CD14-positive monocyte (primary cell): ENCODE data around the gene DCLK2. TPM values are rescaled to one million over a fixed set of nuclear protein-coding genes. Genes with fewer than 3 reads are reported as not detected.

ENCODE experiments used
- DNase-seq, 3 donors: peaks; one replicate each; pipeline ENCODE4 v3.0.0-alpha.2; 2011 to 2022
- H2AFZ ChIP-seq: 2 replicates; pipeline ENCODE4 v1.6.0; 2012; ENCODE audit warnings: mild to moderate bottlenecking, low read depth, low read length, inconsistent platforms; ENCODE audit not compliant: insufficient read depth, poor library complexity, severe bottlenecking
- H3K27ac ChIP-seq, 2 donors: 1 replicate in 1 of 2; 2 replicates in 1 of 2; pipeline ENCODE4 v1.5.1; 2012 to 2013; ENCODE audit warnings: low read length in 2 of 2, control low read depth in 1 of 2, inconsistent platforms in 1 of 2, low read depth in 1 of 2, mild to moderate bottlenecking in 1 of 2
- H3K27me3 ChIP-seq, 2 donors: one replicate each; pipeline versions ENCODE4 v1.6.0 to v1.6.1; 2011 to 2013; ENCODE audit warnings: low read length in 2 of 2; ENCODE audit not compliant: control insufficient read depth in 2 of 2, insufficient read depth in 2 of 2
- H3K36me3 ChIP-seq, 2 donors: replicated peaks in 1 of 2; 1 replicate in 1 of 2; 2 replicates in 1 of 2; pipeline versions ENCODE4 v1.5.1 to v1.6.1; 2012 to 2013; ENCODE audit warnings: low read length in 2 of 2, control low read depth in 1 of 2, inconsistent platforms in 1 of 2, mild to moderate bottlenecking in 1 of 2; ENCODE audit not compliant: insufficient read depth in 2 of 2, control insufficient read depth in 1 of 2
- H3K4me1 ChIP-seq, 2 donors: 1 replicate in 1 of 2; 2 replicates in 1 of 2; pipeline versions ENCODE4 v1.5.1 to v1.6.1; 2012 to 2013; ENCODE audit warnings: low read length in 2 of 2, control low read depth in 1 of 2, inconsistent platforms in 1 of 2, mild to moderate bottlenecking in 1 of 2, moderate library complexity in 1 of 2; ENCODE audit not compliant: insufficient read depth in 2 of 2, control insufficient read depth in 1 of 2
- H3K4me2 ChIP-seq: replicated peaks from 2 replicates; pipeline ENCODE3; 2012; ENCODE audit warnings: low read length, moderate library complexity, mild to moderate bottlenecking; ENCODE audit not compliant: poor library complexity, severe bottlenecking; ENCODE audit errors: extremely low read depth
- H3K4me3 ChIP-seq, 3 experiments: fragments of 200-600 bp in 1 of 3; sonication (generic) in 1 of 3; replicated peaks in 1 of 3; 1 replicate in 2 of 3; 2 replicates in 1 of 3; pipeline ENCODE4 v1.5.1; 2011 to 2013; ENCODE audit warnings: low read length in 3 of 3, mild to moderate bottlenecking in 3 of 3, control low read depth in 2 of 3, low read depth in 2 of 3, inconsistent platforms in 1 of 3, moderate library complexity in 1 of 3
- H3K79me2 ChIP-seq: 2 replicates; pipeline ENCODE4 v1.6.0; 2012; ENCODE audit warnings: mild to moderate bottlenecking, control low read depth, inconsistent platforms, low read length, moderate library complexity; ENCODE audit not compliant: insufficient read depth
- H3K9ac ChIP-seq: 2 replicates; pipeline ENCODE4 v1.6.0; 2017; ENCODE audit warnings: low read length, mild to moderate bottlenecking; ENCODE audit not compliant: insufficient read depth, poor library complexity, severe bottlenecking
- H3K9me3 ChIP-seq, 2 donors: replicated peaks in 1 of 2; 1 replicate in 1 of 2; 2 replicates in 1 of 2; pipeline versions ENCODE4 v1.5.1 to v1.6.1; 2012 to 2013; ENCODE audit warnings: low read length in 2 of 2, control low read depth in 1 of 2; ENCODE audit not compliant: control insufficient read depth in 1 of 2, insufficient read depth in 1 of 2
- H4K20me1 ChIP-seq: 2 replicates; pipeline ENCODE4 v1.6.0; 2012; ENCODE audit warnings: mild to moderate bottlenecking, low read length, control low read depth, moderate library complexity; ENCODE audit not compliant: insufficient read depth
- H3K27ac Mint-ChIP-seq, 7 donors: one replicate each; pipeline ENCODE4 v1.8.0; 2020; ENCODE audit warnings: mild to moderate bottlenecking in 7 of 7, mixed read lengths in 7 of 7, moderate library complexity in 6 of 7, inconsistent platforms in 2 of 7
- H3K27me3 Mint-ChIP-seq, 3 donors: one replicate each; pipeline ENCODE4 v1.8.0; 2021 to 2022; ENCODE audit warnings: low read depth in 3 of 3, mild to moderate bottlenecking in 3 of 3, mixed read lengths in 3 of 3, moderate library complexity in 3 of 3, inconsistent platforms in 1 of 3
- H3K36me3 Mint-ChIP-seq, 2 donors: one replicate each; pipeline ENCODE4 v1.8.0; 2020; ENCODE audit warnings: mixed read lengths in 2 of 2, inconsistent platforms in 1 of 2, mild to moderate bottlenecking in 1 of 2
- H3K4me1 Mint-ChIP-seq: one replicate; pipeline ENCODE4 v1.8.0; 2020; ENCODE audit warnings: mild to moderate bottlenecking, mixed read lengths
- H3K4me3 Mint-ChIP-seq, 2 donors: one replicate each; pipeline ENCODE4 v1.8.0; 2020; ENCODE audit warnings: mild to moderate bottlenecking in 2 of 2, mixed read lengths in 2 of 2, moderate library complexity in 1 of 2
- H3K9me3 Mint-ChIP-seq, 7 donors: one replicate each; pipeline ENCODE4 v1.8.0; 2020 to 2022; ENCODE audit warnings: mixed read lengths in 7 of 7, mild to moderate bottlenecking in 6 of 7, moderate library complexity in 6 of 7, inconsistent platforms in 2 of 7
- CTCF ChIP-seq: fragments of 200-600 bp; IDR thresholded peaks from one replicate; pipeline ENCODE4 v1.8.0; 2022; ENCODE audit warnings: antibody characterized with exemption, mild to moderate bottlenecking
- WGBS: methylation state at CpG from one replicate; pipeline ENCODE4 v1.1.5; 2013; ENCODE audit warnings: missing lambda C conversion rate; ENCODE audit not compliant: insufficient coverage; 5-methylcytosine and 5-hydroxymethylcytosine counted together
- intact Hi-C, 2 donors: fragments of 100-400 bp; cut with micrococcal nuclease; formaldehyde crosslinking; loops; one replicate each; pipeline versions ENCODE4 v1.15.0 to v1.15.1; 2023
- polyA plus RNA-seq, 3 donors: library from polyadenylated mRNA; depleted of rRNA in 1 of 3; unstranded in 2 of 3; stranded (reverse) in 1 of 3; fragments of 300-500 nt in 2 of 3; fragments of >200 nt in 1 of 3; fragmentation: Illumina TruSeq in 2 of 3; gene quantifications; 1 replicate in 2 of 3; 2 replicates in 1 of 3; pipeline ENCODE4 v1.2.3, GENCODE V29; 2012 to 2021

The DCLK2 gene
- polyA plus RNA-seq, 3 donors = 0.13 TPM; not detected in 2

- peaks cover 0 to 4% (median 0%) of the 10 kb centered on the region in 7 donors for H3K9me3 Mint-ChIP-seq
- no peaks in the 10 kb centered on the region for H3K27me3 Mint-ChIP-seq
- Histone ChIP-seq H3K9ac (no peak overlapping the region), H3K27me3 (no peaks in the 10 kb centered on the region), H3K4me3 (no peak overlapping the region), H3K27ac (no peak overlapping the region), H3K9me3 (no peaks in the 10 kb centered on the region), H3K4me1 (no peaks in the 10 kb centered on the region), H3K36me3 (no peaks in the 10 kb centered on the region), H4K20me1 (no peaks in the 10 kb centered on the region), H3K4me2 (no peak overlapping the region), H2AFZ (no peak overlapping the region), H3K79me2 (no peaks in the 10 kb centered on the region)
- H3K4me1 Mint-ChIP-seq = no peaks in the 10 kb centered on the region
- H3K36me3 Mint-ChIP-seq = no peaks in the 10 kb centered on the region
- intact Hi-C loops = no loop called here
- no peak overlapping the region for H3K27ac Mint-ChIP-seq
- no peak overlapping the region for H3K4me3 Mint-ChIP-seq
- DNase-seq = no peak
- TF ChIP-seq CTCF = no peak
These were observed 158.4 kb downstream of the DCLK2 start for GRCh38 chr4:150236626-150237025.

- no peaks in the 10 kb centered on the region for H3K4me1 ChIP-seq
- no peaks in the 10 kb centered on the region for H3K36me3 Mint-ChIP-seq
- DNase-seq = no peak
- no peak overlapping the region for H3K9ac ChIP-seq
- no peak overlapping the region for H2AFZ ChIP-seq
- no peak overlapping the region for H3K4me3 Mint-ChIP-seq
- H3K27ac ChIP-seq = no peak overlapping the region
- H3K9me3 Mint-ChIP-seq = peaks cover 0 to 4% (median 0%) of the 10 kb centered on the region in 7 donors
- no peak overlapping the region for H3K27ac Mint-ChIP-seq
- H3K4me2 ChIP-seq = no peak overlapping the region
- H4K20me1 ChIP-seq = no peaks in the 10 kb centered on the region
- no CpG with 5 or more reads among the region's 6 CpGs for WGBS
- H3K27me3 Mint-ChIP-seq = no peaks in the 10 kb centered on the region
- TF ChIP-seq CTCF = no peak
- no peaks in the 10 kb centered on the region for H3K4me1 Mint-ChIP-seq
- H3K9me3 ChIP-seq = no peaks in the 10 kb centered on the region
- no peaks in the 10 kb centered on the region for H3K27me3 ChIP-seq
- no peak overlapping the region for H3K4me3 ChIP-seq
- H3K36me3 ChIP-seq = no peaks in the 10 kb centered on the region
- H3K79me2 ChIP-seq = no peaks in the 10 kb centered on the region
- intact Hi-C loops = no loop called here
These were observed 159.0 kb downstream of the DCLK2 start for GRCh38 chr4:150237110-150237872.
